ENCODE measurements around the gene HOXA2.

HOXA2 gene

GRCh38 chr7:27124902-27125689 is 22.6 kb upstream of the HOXA2 start:
- no peak for DNase-seq (ENCODE audit: low read depth)

GRCh38 chr7:27124096-27124901 is 21.8 kb upstream of the HOXA2 start:
- DNase-seq (ENCODE audit: low read depth) = no peak

GRCh38 chr7:27123477-27124053 is 21.1 kb upstream of the HOXA2 start:
- DNase-seq (ENCODE audit: low read depth) = no peak

DNA sequence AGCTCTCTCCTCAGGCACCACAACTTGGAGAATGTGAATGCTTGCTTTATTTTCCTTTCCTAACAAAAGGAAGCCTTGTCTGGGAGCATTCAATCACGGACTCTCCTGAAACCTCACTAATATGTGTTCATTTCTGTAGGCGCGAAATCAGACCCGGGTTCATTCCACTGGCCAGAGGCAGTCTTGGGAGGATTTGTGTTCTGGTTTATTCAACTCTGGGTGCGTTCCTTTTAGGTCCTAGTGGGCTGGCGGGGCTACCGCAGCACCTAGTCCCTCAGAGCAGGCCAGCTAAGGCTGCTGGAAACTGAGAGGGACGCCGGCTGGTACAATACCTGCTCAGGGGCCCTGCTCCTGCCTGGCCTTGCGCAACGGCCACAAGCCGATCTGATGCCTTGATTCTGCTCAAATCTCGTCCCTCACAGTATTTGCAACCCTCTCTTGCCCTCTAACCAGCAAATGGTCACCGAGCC is 20.6 kb upstream of the HOXA2 start:
- no peak for DNase-seq (ENCODE audit: low read depth)

DNA sequence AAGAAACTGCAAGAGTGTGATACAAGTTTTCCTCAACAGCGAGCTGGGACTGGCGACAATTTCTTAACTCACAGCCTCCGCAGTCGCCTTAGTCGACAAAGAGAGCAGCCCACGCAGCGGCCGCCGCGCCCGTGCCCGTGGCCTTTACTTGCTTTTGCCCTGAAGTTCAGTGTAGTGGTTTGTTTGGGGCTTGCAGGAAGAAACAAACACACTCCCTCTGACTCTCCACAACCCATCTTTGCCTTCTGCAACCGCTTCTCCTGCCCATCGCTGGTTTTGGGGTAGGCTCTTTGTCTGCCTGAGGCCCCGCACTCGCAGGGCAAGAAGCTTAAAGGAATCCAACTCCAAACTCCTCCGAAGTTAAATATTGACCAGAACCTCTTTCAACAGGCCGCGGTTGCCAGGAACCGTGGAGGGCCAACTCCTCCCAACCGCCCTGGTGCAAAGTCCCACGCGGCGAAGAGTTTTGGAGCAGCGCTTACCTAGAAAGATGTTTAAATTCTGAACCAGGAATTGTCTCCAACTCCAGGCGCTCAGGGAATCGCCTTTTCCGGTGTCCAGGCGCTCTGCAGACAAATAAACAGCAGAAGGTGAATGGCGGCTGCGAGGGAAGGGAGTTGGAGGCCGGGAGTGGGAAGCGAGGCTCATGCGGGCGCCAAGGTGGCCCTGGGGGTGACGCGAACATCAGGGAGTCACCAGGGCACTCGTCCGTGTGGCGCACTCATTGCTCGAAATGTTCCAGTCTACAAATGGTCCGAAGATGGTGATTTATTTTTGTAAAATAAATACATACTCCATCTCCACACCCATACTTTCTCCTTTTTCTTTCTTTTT is 19.8 kb upstream of the HOXA2 start:
- DNase-seq (ENCODE audit: low read depth) = no peak

- DNase-seq (ENCODE audit: low read depth) = no peak
Measured at GRCh38 chr7:27121684-27122076, 19.2 kb upstream of the HOXA2 start.

DNA sequence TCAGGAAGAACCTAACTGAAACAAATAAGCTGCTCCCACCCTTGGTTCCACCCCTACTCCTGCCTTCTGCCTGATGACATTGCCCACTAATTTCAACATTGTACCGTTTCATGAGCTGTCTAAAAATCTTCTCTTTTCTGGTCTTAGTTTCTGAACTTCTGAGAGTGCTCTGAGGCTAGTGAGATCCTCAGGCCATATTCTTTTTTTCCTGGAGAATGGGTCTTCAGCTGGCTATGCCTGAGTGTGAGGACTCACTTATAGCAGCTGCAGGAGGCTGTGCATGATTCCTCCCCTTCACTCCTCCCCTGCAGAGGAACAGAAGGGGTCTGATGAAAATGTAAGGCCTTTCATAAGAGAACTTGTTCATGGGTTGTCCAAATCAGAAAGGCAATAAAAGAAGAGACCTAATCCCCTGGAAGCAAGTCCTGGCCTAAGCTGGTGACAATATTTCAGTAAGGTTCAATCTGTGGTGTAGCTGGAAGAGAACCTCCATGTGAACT is 17.0 kb upstream of the HOXA2 start:
- DNase-seq (ENCODE audit: low read depth) = no peak

GRCh38 chr7:27118580-27118979 is 16.1 kb upstream of the HOXA2 start:
- no peak for DNase-seq (ENCODE audit: low read depth)

DNA sequence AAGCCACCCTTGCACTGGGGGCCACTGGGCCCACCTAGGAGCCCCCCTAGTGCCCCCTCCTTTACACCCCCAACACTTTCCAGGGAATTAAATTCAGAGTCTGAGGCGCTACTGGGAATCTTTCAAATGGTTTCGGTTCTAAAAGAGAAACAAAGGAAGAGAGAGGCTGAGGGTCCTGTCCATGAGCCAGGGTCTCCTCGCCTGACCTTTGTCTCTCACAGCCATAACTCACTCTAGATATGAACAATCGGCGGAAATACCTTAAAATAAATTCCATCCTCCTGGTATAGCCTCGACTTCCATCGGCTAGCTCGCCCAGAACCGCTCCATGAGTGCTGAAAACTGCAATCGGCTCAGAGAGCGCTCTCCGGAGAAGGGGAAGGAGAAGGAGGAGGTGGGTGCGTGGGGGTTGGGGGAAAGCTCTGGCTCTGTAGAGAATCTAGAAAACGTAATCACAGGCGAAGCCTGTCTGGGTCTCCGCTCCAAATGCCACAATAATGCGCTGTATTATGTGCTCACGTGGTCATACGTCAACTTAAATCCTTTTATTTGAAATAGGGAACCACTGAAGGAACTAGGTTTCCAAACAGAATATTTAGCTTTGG is 15.5 kb upstream of the HOXA2 start:
- DNase-seq (ENCODE audit: low read depth) = no peak

- DNase-seq (ENCODE audit: low read depth) = no peak
Measured at GRCh38 chr7:27116962-27117886, 14.7 kb upstream of the HOXA2 start.

DNA sequence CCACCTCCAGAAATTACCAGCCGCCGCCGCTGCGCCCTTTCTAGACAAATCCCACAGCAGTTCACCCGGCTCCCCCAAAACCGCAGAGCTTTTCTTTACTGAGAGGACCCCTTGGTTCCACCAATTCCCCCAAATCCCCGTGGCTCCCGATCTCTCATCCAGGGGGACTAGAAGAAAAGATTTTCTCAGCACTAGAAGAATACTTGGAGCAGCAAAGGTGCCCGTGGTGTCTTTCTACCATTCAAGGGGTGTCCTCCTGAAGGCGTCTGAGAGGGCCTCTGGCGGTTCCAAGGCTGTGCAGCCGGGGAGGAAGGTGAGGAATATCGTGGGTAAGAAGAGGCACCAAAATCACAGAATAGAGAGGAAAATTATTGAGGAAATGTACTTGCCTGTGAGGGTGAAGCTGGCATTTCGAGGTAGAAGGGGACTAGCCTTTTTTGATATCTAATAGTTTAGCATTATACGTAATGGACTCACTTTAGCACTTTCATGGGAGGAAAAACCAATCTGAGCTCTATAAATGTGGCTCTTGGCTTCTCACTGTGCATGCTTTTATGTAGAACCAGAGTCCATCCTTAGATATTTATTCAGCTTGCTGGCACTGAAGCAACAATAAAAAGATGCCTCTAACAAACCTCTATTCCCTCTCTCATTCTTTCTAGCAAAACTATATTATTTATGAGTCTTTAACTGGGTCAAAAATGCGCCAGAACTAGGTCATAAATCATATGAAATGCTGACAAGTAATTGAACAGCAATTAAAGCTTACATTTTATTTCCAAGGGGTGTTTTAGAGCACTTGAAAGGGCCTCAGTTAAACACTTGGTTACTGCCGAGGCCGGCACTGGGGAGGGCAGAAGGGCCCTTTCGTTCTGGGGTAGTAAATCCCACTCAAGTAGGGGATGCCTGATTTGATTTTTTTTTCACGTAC is 13.8 kb upstream of the HOXA2 start:
- no peak for DNase-seq (ENCODE audit: low read depth)

- DNase-seq (ENCODE audit: low read depth) = no peak
Measured at GRCh38 chr7:27115221-27116026, 12.9 kb upstream of the HOXA2 start.

- DNase-seq (ENCODE audit: low read depth) = no peak
Measured at GRCh38 chr7:27114881-27115220, 12.4 kb upstream of the HOXA2 start.

DNA sequence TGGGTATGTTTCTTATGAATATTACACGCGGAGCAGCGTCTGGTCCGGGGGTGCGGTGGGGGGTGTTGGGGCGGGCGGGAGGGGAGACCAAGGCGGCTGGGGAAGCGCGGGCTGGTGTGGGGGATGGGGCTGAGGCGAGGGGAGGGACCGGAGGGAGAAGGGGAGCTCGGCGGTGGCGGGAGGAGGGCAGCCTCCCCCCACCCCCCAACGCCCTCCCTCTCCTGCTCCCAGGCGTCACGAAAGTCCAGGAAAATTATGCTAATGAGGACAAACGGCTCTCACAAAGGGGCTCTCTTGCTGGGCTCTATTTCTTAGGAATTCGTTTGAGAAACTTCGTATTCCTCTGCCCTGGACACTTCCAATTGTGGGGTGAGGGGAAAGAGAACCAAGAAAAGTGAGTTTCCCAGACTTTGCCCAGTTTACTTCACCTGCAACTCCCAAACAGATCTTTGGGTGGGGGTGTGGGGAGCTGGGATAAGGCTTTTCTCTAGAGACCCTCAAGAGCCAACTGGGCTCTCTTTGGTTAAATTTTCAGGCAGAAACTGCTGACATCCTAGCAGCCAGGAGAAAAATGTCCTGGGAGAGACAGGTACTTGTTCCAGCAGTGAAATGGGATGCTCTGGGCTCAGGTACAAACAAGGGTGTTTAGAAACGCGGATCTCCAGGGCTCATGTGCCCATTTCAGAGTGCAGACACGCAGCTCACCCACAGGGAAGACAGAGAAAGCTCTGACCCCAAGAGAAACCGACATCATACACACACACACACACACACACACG is 11.7 kb upstream of the HOXA2 start:
- DNase-seq (ENCODE audit: low read depth) = no peak

- no peak for DNase-seq (ENCODE audit: low read depth)
Measured at GRCh38 chr7:27112955-27113949, 10.8 kb upstream of the HOXA2 start.

DNA sequence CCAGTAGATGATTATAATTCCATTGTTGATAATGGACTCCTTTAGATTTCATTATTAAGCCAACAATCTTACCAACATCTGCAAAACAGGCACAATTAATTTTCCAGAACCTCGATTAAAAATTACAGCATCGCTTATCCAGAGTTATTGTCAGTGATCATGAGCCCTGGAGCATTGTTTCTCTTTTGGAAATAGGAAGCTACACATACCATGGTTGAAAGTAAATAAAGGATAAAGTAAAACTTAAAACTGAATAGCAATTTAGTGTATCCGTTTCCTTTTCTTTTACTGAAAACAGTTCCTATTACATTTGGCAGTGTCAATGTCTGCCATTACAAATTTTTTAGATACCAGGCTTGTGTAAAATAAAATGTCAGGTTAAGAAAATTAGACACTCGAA is 9.9 kb upstream of the HOXA2 start:
- no peak for DNase-seq (ENCODE audit: low read depth)

Measured in stimulated activated CD8-positive, alpha-beta memory T cell treated with anti-CD3 and anti-CD28 coated beads, Interleukin-12 subunit alpha, Interleukin-12 subunit beta, amount 100 ng/mL, for 4 hours (primary cell).